Breast epithelium (tissue), 4 donors: ENCODE data around the gene MERTK. TPM values are rescaled to one million over a fixed set of nuclear protein-coding genes. Genes with fewer than 3 reads are reported as not detected.
A peak's percentile ranks its signal among the peaks of the same experiment; 100 is the strongest.

ENCODE experiments used
- DNase-seq, 2 donors: peaks; one replicate each; pipeline ENCODE4 v3.0.0-alpha.2; 2019; ENCODE audit warnings: low spot score in 2 of 2
- H3K27ac ChIP-seq, 2 donors: fragments of 200-600 bp; sonication (generic) in 1 of 2; one replicate each; pipeline ENCODE4 v1.5.1; 2016 to 2019; ENCODE audit warnings: mild to moderate bottlenecking in 1 of 2
- H3K27me3 ChIP-seq, 2 donors: fragments of 200-600 bp; sonication (generic) in 1 of 2; one replicate each; pipeline versions ENCODE4 v1.5.1 to v1.6.0; 2017 to 2019; ENCODE audit warnings: control low read depth in 1 of 2, mild to moderate bottlenecking in 1 of 2
- H3K36me3 ChIP-seq: fragments of 200-600 bp; one replicate; pipeline ENCODE4 v1.5.1; 2019
- H3K4me1 ChIP-seq, 2 donors: fragments of 200-600 bp; sonication (generic); one replicate each; pipeline ENCODE4 v1.5.1; 2016 to 2019; ENCODE audit warnings: control low read depth in 1 of 2
- H3K4me3 ChIP-seq, 3 donors: fragments of 200-600 bp; sonication (generic); 1 replicate in 2 of 3; 2 replicates in 1 of 3; pipeline ENCODE4 v1.5.1; 2016 to 2019; ENCODE audit warnings: mild to moderate bottlenecking in 3 of 3, moderate library complexity in 2 of 3
- H3K9me3 ChIP-seq, 2 donors: fragments of 200-600 bp; sonication (generic) in 1 of 2; one replicate each; pipeline ENCODE4 v1.5.1; 2016 to 2019; ENCODE audit warnings: control low read depth in 1 of 2
- CTCF ChIP-seq, 3 donors: fragments of 450-650 bp; IDR thresholded peaks; one replicate each; pipeline ENCODE4 v1.5.1; 2016 to 2017; ENCODE audit warnings: antibody characterized with exemption in 3 of 3, mild to moderate bottlenecking in 3 of 3, moderate library complexity in 3 of 3
- POLR2A ChIP-seq: fragments of 450-650 bp; IDR thresholded peaks from one replicate; pipeline ENCODE4 v1.6.1; 2016; ENCODE audit warnings: antibody characterized with exemption, mild to moderate bottlenecking, moderate library complexity
- POLR2AphosphoS5 ChIP-seq, 3 donors: sonication (generic); formaldehyde crosslinking; IDR thresholded peaks; one replicate each; pipeline ENCODE4 v1.6.1; 2017; ENCODE audit warnings: antibody characterized with exemption in 3 of 3
- intact Hi-C: fragments of 100-400 bp; cut with DNase I; formaldehyde crosslinking; loops from one replicate; pipeline ENCODE4 v1.15.1; 2023; ENCODE audit warnings: low total_unique reads
- total RNA-seq, 3 donors: library from RNA; depleted of rRNA; stranded (reverse); fragments of >200 nt; gene quantifications; one replicate each; pipeline ENCODE4 v1.1.0, GENCODE V29; 2016

The MERTK gene
- total RNA-seq, 3 donors from 2014 or later = 21.0 to 84.3 (median 36.3) TPM

GRCh38 chr2:112027767-112028166, 129.4 kb downstream of the MERTK start:
- TF ChIP-seq POLR2AphosphoS5 (IDR thresholded peaks at IDR 0.05) (no peak), POLR2A (no peak), CTCF (IDR thresholded peaks at IDR 0.05) (no peak)
- Histone ChIP-seq H3K4me1 (peaks cover 0 to under 1% of the 10 kb centered on the region in 2 donors), H3K4me3 (no peak overlapping the region), H3K27me3 (no peaks in the 10 kb centered on the region), H3K9me3 (no peaks in the 10 kb centered on the region), H3K27ac (no peak overlapping the region), H3K36me3 (no peaks in the 10 kb centered on the region)
- no peak for DNase-seq
- intact Hi-C loops = no loop called here

- no peaks in the 10 kb centered on the region for H3K36me3 ChIP-seq
- H3K4me3 ChIP-seq = no peak overlapping the region
- H3K9me3 ChIP-seq = no peaks in the 10 kb centered on the region
- H3K27ac ChIP-seq = no peak overlapping the region
- DNase-seq = no peak
- peaks cover 4 to 8% of the 10 kb centered on the region in 2 donors for H3K4me1 ChIP-seq
- TF ChIP-seq POLR2AphosphoS5 (IDR thresholded peaks at IDR 0.05) = no peak
- no peak for TF ChIP-seq CTCF (IDR thresholded peaks at IDR 0.05)
- TF ChIP-seq POLR2A = no peak
- intact Hi-C loops = no loop called here
- no peaks in the 10 kb centered on the region for H3K27me3 ChIP-seq
Observed at GRCh38 chr2:112029164-112029563, 130.8 kb downstream of the MERTK start.

- DNase-seq = peak in 1 of 2 donors; percentile 43
- Histone ChIP-seq H3K27ac (peak overlapping the region; percentile 51 to 76), H3K9me3 (no peaks in the 10 kb centered on the region), H3K4me1 (peaks cover 4 to 8% of the 10 kb centered on the region in 2 donors), H3K4me3 (peak overlapping the region in 1 of 3 donors; percentile 39), H3K27me3 (no peaks in the 10 kb centered on the region), H3K36me3 (no peaks in the 10 kb centered on the region)
- intact Hi-C loops = no loop called here
- no peak for TF ChIP-seq POLR2AphosphoS5 (IDR thresholded peaks at IDR 0.05)
- no peak for TF ChIP-seq POLR2A
- no peak for TF ChIP-seq CTCF (IDR thresholded peaks at IDR 0.05)
Observed at GRCh38 chr2:112031473-112032223, 133.2 kb downstream of the MERTK start.

- no peak for DNase-seq
- Histone ChIP-seq H3K36me3 (no peaks in the 10 kb centered on the region), H3K27ac (peak overlapping the region; percentile 51 to 76), H3K4me3 (peak overlapping the region in 1 of 3 donors; percentile 39), H3K9me3 (no peaks in the 10 kb centered on the region), H3K27me3 (no peaks in the 10 kb centered on the region), H3K4me1 (peaks cover 4 to 8% of the 10 kb centered on the region in 2 donors)
- intact Hi-C loops = no loop called here
- TF ChIP-seq CTCF (IDR thresholded peaks at IDR 0.05) (no peak), POLR2AphosphoS5 (IDR thresholded peaks at IDR 0.05) (no peak), POLR2A (no peak)
Observed at GRCh38 chr2:112032224-112032586, 133.8 kb downstream of the MERTK start.

GRCh38 chr2:112032689-112033465, 134.5 kb downstream of the MERTK start:
- Histone ChIP-seq H3K4me3 (no peak overlapping the region), H3K27ac (peak overlapping the region; percentile 51 to 77), H3K4me1 (peaks cover 4 to 8% of the 10 kb centered on the region in 2 donors), H3K27me3 (no peaks in the 10 kb centered on the region), H3K9me3 (no peaks in the 10 kb centered on the region), H3K36me3 (no peaks in the 10 kb centered on the region)
- intact Hi-C loops = no loop called here
- no peak for TF ChIP-seq CTCF (IDR thresholded peaks at IDR 0.05)
- DNase-seq = peak in 1 of 2 donors; percentile 67
